ENCODE data around the gene BTBD17. TPM values are rescaled to one million over a fixed set of nuclear protein-coding genes. Genes with fewer than 3 reads are reported as not detected.

BTBD17 gene
- total RNA-seq, 1 donor from 2014 or later, result not detected

DNA sequence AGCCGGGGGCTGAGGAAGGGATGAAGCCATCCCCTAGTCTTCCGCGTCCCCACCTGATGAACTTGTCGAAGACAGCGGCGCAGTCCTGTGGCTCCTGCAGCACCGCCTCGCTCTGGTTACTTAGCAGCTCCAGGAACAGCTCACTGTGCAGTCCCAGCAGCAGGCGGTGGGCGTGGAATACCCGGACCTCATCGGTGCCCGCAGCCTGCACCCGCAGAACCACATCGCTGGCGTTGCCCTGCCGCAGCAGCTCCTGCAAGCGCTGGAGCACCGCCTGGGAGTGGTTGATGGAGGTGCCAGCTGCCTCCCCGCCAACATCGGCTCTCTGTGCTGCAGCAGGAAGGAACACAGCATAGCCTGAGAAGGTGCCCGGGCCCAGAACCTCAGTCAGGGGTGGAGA, 1.8 kb downstream of the BTBD17 start:
- DNase-seq (ENCODE audit: extremely low read depth, low read depth, low spot score), result no peak

DNA sequence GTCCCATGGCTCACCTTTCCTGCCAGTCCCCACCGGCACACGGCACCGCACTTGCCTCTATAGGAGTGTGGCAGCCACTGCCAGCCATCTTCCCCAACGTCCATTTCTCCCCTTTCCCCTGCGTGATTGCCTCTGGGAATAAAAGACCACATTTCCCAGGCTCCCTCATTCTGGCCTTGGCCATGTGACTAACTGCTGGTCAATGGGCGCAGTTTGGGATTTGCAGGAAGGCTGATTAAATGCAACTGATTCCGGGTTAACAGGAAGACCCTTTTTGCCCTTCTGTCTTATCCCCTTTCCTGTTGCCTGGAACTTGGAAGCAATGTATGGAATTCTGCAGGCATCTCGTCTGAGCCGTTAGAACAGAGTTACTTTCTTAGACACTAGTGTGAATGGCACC, 3.0 kb downstream of the BTBD17 start:
- DNase-seq (ENCODE audit: extremely low read depth, low read depth, low spot score), result no peak

GRCh38 chr17:74357466-74357809, 4.2 kb downstream of the BTBD17 start:
- no peak for DNase-seq (ENCODE audit: extremely low read depth, low read depth, low spot score)

- DNase-seq (ENCODE audit: extremely low read depth, low read depth, low spot score), result no peak
Observed at GRCh38 chr17:74356646-74357465, 4.8 kb downstream of the BTBD17 start.

DNA sequence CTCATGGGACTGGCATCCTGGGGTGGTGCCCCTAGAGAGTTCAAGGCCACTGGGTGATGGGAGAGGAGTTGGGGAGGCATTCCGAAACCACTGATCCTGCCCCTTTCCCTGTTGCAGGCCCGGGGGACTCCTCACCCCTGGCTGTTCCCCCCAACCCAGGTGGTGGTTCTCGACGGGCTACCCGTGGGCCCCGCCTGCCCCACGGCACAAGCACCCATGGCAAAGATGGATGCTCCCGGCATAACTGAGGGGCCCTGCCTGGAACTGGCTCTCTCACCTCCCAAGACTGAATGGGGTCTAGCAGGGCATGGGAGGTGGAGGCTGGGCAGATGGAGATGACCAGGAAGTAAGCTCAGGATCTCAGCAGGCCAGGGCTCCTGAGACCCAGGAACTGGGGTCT, 6.6 kb downstream of the BTBD17 start:
- no peak for DNase-seq (ENCODE audit: extremely low read depth, low read depth, low spot score)

GRCh38 chr17:74354561-74354960, 7.1 kb downstream of the BTBD17 start:
- DNase-seq (ENCODE audit: extremely low read depth, low read depth, low spot score), result no peak

GRCh38 chr17:74354123-74354522, 7.5 kb downstream of the BTBD17 start:
- no peak for DNase-seq (ENCODE audit: extremely low read depth, low read depth, low spot score)

- no peak for DNase-seq (ENCODE audit: extremely low read depth, low read depth, low spot score)
Observed at GRCh38 chr17:74353446-74354060, 8.1 kb downstream of the BTBD17 start.

- no peak for DNase-seq (ENCODE audit: extremely low read depth, low read depth, low spot score)
Observed at GRCh38 chr17:74351552-74352210, 10.0 kb downstream of the BTBD17 start.

GRCh38 chr17:74350486-74350885, 11.2 kb downstream of the BTBD17 start:
- no peak for DNase-seq (ENCODE audit: extremely low read depth, low read depth, low spot score)

- DNase-seq (ENCODE audit: extremely low read depth, low read depth, low spot score), result no peak
Observed at GRCh38 chr17:74349120-74349519, 12.5 kb downstream of the BTBD17 start.

- no peak for DNase-seq (ENCODE audit: extremely low read depth, low read depth, low spot score)
Observed at GRCh38 chr17:74347646-74348045, 14.0 kb downstream of the BTBD17 start.

- no peak for DNase-seq (ENCODE audit: extremely low read depth, low read depth, low spot score)
Observed at GRCh38 chr17:74345433-74346241, 16.0 kb downstream of the BTBD17 start.

DNA sequence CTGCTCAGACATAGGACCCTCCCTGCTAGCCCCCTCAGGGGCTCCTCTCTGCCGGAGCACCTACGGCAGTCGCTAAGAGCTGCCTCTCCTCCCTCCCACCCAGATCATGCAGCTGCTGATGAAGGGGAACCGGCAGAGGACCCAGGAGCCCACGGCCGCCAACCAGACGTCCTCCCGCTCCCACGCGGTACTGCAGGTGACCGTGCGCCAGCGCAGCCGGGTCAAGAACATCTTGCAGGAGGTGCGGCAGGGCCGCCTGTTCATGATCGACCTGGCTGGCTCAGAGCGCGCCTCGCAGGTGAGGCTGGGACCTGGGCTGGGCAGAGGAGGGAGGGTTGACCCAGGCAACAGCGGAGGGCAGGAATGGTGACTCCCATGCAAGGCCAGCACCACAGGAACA, 17.0 kb downstream of the BTBD17 start:
- DNase-seq (ENCODE audit: extremely low read depth, low read depth, low spot score), result no peak

DNA sequence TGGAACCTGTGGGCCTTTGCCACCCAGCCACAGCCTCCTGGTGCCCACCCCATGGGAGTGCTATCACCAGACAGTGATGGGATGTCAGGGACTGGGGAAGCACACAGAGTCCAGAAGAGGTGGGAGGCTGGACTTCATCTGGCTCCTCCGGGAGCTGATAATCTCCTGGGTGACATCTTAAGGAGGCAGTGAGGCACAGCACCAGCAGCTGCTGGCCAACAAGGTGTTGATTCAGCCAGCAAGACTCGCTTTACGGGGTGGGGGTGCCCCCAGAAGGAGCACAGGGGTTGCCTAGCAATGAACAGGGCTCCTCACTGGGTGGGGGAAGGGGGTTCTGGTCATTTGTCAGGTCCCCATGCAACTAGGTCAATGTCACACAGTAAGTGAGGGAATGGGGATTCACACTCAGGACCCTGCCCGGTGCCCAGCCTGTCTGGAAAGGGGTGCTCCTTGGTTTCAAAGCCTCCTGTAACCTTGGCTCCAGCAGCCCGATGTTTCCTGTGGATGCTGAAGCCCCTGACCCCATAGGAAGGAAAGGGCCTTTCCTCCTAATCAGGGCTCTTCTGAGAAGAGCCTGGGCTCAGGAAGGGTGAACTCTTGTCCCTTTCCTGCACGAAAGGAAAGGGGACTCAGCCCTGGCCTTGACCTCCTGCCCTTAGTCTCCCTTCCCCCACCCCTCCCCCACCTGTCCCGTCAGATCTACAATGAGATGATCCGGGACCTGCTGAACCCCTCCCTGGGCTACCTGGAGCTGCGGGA, 18.0 kb downstream of the BTBD17 start:
- DNase-seq (ENCODE audit: extremely low read depth, low read depth, low spot score), result no peak

DNA sequence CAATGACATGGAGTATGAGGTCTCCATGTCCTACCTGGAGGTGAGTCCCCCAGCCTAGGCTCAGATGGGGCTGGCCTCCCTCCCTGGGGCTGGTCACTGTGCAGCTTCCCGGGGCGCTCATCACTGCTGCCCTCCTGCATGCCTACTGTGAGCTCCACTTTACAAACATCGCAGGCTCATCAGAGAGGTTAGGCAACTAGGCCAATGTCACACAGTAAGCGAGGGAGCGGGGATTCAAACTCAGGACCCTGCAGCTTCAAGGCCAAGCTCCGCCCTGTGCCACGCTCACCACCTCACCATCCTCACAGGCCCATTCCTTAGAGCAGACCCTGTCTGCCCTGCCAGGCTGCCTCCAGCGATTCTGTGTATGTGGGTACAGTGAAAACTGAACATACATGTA, 18.5 kb downstream of the BTBD17 start:
- DNase-seq (ENCODE audit: extremely low read depth, low read depth, low spot score), result no peak

- DNase-seq (ENCODE audit: extremely low read depth, low read depth, low spot score), result no peak
Observed at GRCh38 chr17:74342224-74342623, 19.4 kb downstream of the BTBD17 start.

DNA sequence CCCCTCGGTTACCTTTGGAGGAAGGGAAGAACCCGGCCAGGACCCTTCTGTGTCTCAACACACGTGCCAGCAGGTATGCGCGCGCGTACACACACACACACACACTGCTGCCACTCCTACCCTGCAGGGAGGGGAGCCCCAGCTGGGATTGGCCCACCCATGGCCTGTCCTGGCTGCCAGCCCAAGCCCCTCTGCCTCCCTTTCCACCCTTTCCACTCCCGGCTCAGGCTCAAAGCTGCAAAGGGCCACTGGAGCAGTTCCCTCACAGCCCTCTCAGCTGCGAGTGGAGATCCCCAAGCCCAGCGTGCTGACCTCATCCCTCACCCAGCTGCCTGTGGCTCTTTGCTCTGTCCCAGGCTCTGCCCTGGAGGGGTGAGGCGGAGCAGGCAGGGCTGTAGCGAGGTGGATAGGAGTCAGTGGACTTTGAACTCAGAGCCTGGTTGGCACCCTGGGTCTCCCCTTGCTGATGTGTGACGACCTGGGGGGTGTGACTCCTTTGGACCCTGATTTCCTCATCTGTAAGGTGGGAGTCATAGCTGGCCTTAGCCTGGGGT, 21.1 kb downstream of the BTBD17 start:
- DNase-seq (ENCODE audit: extremely low read depth, low read depth, low spot score), result no peak

DNA sequence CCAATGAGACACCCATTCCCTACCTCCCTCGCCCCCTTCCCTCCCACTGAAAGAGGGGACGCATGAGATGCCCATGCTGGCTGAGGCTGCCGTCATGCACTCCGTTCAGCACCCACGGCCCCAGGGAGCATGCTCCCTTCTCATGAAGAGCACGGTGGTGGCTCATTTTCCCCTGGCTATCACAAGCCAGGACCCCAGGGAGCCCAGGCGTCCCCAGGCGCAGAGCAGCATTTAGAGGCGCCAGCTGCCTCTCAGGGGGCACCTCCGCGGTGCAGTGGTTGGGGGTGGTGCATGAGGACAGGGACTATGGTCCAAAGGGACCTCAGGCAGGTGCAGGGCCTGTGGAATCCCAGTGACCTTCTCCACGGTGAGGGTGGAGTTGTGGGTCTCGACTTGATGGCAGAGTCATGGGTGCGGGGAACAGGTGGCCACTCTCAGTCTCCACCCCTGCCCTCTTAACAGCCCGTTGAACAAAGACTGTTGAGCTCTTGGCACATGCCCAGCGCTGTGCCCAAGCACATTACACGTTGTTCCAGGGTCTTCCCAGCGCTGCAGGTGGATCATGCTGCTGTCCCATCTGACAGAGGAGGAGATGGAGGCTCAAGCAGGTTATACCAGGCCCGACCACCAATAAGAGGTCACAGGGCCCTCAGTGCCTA, 22.0 kb downstream of the BTBD17 start:
- no peak for DNase-seq (ENCODE audit: extremely low read depth, low read depth, low spot score)

Data from glomerular endothelial cell (primary cell).